NCI-H2029 treated with DMSO at 0.1 percent for 48 hours (cell line): ENCODE measurements around the gene SRRM3.
"Not testable (repeated sequence)": the region's sequence is repeated elsewhere in the genome, so short reads cannot be mapped to it uniquely, and the experiment has no call there.

Experiments
- DNase-seq: peaks from one replicate; lab custom pipeline; 2025; lab: John Stamatoyannopoulos, UW

Gene SRRM3

DNA sequence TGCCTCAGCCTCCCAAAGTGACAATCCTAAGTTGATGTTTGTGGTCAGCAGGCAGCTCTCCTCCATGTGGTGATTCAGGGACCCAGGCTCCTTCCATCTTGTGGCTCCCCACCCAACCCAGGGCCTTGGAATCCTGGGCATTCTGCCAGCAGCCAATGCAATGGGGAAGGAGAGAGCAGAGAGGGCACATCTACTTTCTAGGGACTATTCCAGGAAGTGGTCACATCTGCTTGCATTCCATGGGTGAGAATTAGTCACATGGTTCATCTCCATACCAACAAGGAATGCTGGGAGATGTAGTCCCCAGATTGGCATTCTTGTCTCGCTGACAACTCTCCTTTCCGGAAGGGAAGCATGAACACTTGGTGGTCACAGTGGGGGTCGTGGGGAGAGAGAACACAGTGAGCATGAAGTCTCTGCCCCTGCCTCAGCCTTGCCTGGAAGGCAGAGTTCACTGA is 9.9 kb upstream of the SRRM3 start:
- DNase-seq = no peak

DNA sequence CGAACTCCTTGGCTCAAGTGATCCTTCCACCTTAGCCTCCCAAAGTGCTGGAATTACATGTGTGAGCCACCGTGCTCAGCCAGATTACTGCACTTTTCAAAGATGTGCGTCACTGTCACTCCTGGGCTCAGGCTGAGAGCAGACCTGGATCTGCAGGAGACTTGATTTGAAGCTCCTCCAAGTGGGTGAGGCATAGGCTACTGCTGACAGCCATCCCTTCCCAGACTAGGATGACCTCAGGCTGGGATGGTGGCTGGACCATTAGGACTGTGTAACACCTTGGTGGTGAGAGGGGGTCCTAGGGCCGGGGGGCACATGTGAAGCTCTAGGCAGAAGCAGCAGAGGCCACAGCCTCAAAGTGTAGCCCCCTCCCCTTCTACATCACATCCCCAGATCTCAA is 8.2 kb upstream of the SRRM3 start:
- no peak for DNase-seq

DNA sequence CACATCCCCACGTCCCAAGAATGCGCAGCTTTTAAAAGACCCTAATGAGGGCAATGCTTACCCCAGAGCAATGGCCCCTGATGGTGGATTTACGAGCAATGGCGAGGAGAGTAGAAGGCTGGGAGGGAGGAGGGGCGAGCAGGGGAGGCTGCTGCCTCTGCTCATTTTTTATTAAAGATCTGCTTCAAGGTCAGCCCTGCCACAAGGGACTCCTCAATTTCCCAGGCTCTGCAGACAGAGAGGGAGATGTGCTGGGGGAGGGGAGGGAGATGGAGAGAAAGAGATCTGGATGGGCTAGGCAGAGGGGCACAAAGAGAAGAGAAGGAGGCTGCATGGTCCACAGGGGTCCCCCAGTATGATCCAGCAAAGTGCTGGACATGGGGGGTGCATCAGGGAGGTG is 7.8 kb upstream of the SRRM3 start:
- no peak for DNase-seq

DNA sequence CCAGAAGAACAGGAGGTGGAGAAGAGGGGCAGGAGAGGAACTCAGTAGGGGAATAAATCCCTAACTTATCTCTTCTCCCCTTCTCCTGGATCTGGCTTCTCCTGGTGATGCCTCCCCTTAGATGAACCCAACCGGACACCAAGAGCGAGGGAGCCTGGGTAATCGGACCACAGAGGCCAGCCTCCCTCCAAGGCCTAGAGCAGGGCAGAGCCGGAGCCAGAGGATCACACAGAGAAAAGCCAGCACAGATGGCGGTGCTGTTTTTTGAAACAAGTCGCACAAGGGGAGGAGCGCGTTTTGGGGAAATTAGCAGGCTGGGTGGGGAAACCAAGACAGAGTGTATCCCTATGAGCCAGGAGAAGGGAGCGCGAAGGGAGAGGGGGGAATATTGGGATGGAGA is 4.9 kb upstream of the SRRM3 start:
- no peak for DNase-seq

DNA sequence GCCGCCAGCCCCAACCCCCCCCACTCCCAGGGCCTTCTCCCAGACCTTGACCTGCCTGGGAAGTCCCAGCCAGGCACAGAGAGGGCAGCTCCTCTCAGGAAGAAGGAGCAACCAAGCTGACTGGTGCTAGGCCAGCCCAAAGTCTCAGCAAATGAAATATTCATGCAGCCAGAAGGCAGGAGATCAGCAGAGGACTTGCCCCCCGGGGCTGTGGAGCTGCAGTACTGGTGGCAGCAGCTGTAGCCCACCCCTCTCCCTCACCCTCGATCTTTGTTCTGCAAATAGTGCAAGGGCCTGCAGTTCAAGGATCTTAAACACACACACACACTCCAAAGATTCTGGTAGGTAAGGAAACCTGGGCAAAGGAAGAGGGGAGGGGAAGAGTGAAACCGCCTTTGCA is 3.5 kb upstream of the SRRM3 start:
- DNase-seq = no peak

DNA sequence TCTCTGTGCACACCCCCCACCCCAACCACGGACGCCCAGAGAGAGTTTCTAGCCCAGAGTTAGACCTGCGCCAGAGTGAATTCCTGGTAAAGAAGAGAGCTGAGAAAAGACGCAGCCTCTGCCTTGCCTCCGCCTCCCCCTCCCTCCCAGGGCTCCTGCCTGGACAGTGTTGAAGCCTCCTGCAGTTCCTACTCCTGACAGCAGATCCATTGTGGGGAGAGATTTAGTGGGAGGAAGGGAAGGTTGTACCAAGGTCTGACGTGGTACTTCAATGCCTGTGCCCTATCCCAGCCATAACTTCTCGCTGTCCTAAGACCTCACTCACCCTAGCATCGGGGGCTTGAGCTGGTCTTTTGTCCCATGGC is 952 bp downstream of the SRRM3 start:
- DNase-seq = no peak

DNA sequence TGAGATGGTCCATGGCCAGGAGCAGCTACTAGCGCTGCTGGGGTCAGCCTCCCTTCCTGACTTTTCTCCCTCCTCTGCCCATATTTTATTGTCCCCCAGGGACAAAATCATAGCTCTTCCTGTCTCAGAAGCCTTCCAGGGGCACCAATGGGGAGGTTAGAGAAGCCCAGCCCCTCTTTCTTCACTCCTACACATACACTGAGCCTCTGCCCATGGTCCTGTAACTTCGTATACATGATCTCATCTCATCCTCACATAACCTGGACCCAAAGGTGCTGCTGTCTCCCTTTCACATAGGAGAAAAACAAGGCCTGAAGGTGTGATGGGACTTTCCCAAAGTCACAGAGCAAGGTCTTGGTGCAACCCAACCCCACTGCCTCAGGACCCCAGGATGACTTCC is 2.5 kb downstream of the SRRM3 start:
- no peak for DNase-seq

DNA sequence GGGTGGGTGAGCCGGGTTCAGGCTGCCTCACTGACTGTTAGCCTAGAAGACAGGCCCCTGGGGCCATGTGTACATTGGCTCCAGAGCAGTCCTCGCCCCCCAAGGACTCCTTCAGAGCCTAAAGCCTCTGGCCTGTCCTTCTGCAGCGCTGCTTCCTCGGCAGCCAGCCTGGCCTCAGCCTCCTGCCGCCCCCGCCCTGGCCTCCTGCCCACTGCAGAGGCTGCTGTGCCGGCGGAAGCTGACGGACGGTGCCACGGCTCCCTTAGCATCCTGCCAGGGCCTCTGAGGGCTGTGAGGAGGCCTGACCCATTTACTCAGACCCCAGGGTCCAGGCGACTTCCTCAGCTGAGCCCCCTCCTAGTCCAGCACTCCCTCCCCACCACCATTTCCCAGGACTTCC is 4.9 kb downstream of the SRRM3 start:
- no peak for DNase-seq

DNA sequence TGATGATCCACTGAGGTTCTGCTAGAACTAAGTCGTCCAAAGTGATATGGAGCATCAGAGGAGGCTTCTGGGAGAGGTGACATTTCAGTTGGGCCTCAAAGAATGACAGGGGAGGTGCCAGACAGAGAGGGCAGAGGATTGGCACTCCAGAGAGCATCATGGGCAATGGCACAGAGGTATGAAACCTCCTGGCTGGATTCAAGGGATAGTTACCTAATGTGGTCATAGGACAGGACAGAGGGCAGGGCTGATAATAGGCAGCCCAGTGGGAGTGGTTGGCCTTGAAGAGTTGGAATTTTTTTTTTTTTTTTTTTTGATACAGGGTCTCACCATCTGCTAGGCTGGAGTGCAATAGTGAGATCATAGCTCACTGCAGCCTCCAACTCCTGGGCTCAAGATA is 7.6 kb downstream of the SRRM3 start:
- no peak for DNase-seq

DNA sequence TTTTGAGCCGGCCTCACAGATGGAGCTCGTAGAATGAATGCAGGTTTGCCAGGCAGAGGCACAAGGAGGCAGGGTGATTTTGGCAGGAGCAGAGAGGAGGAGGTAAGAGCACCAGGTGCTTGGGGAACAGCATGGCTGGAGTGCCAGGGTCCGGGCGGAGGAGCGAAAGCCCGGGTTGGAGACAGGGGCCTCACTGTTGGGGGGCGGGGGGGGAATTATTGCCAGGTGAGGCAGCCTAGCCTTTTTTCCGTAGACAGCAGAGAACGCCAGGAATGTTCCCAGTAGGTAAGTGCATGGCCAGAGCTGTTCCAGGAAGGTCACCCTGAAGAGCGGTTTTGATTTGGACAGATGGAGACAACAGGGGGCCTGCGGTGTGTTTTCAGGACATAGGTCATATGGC is 9.5 kb downstream of the SRRM3 start:
- DNase-seq = no peak

DNA sequence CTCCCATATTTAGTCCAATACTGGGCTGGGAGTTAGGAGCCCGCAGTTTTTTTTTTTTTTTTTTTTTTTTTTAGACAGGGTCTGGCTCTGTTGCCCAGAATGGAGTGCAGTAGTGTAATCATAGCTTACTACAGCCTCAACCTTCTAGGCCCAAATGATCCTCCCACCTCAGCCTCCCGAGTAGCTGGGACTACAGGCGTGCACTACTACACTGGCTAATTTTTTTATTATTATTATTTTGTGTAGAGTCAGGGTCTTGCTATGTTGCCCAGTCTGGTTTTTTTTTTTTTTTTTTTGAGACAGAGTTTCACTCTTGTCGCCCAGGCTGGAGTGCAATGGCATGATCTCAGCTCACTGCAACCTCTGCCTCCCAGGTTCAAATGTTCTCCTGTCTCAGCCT is 13.7 kb downstream of the SRRM3 start:
- DNase-seq = not testable (repeated sequence)

DNA sequence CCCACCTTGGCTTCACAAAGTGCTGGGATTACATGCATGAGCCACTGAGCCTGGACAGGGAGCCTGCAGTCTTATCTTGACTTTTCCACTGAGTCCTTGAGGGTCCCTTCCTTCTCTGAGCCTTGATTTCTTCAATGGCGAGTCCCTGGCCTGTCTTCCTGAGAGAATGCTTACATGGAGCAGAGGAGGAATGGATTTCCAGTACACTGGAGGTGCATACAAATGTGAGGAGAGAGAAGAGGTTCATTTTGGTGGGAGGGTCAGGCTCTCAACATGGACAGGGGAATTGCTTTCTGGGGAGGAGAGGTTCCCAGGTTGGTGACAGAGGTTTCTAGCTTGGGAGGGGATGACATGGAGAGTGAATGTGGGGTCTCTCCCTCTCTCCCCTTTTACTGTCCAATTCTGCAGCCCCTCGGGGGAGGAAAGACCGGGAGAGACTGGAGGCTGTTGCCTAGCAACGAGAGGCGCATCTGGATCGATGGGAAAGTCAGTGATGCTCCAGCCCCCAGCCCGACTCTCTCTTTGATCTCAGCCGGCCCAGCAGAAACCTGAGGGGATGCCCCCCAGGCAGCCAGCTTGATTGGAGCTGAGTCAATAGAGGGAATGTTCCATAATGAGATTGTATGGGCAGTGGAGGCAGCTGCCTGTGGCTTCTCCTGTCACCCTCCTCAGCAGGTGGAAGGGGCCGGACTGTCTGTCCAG is 14.8 kb downstream of the SRRM3 start:
- no peak for DNase-seq

DNA sequence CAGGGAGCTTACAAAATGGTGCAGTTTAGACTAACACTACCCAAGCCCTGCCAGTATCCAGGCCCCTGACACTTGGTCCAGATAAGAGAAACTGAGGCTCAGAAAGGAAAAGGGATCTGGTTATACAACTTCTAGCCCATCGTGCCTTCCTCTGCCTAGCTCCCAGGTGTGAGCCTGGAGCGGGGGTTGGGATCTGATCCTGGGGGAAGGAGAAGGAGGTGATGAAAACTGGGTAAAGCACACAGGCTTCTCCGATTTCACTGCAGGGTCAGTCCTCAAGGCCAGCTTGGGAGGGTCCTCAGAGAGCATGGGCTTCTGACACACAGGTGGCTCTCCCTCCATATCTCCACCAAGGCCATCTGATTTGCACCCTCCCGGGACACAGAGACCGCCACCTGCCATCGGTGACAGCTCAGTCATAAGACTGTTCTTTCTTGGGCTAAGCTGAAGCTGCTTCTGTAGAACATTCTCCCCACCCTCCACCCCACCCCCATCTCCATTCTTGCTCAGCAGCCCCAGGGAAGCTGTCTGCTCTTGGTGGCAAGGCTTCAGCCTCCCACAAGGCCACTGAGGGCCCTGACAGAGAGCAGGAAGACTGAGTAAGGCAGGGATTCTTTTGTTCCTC is 16.4 kb downstream of the SRRM3 start:
- no peak for DNase-seq

DNA sequence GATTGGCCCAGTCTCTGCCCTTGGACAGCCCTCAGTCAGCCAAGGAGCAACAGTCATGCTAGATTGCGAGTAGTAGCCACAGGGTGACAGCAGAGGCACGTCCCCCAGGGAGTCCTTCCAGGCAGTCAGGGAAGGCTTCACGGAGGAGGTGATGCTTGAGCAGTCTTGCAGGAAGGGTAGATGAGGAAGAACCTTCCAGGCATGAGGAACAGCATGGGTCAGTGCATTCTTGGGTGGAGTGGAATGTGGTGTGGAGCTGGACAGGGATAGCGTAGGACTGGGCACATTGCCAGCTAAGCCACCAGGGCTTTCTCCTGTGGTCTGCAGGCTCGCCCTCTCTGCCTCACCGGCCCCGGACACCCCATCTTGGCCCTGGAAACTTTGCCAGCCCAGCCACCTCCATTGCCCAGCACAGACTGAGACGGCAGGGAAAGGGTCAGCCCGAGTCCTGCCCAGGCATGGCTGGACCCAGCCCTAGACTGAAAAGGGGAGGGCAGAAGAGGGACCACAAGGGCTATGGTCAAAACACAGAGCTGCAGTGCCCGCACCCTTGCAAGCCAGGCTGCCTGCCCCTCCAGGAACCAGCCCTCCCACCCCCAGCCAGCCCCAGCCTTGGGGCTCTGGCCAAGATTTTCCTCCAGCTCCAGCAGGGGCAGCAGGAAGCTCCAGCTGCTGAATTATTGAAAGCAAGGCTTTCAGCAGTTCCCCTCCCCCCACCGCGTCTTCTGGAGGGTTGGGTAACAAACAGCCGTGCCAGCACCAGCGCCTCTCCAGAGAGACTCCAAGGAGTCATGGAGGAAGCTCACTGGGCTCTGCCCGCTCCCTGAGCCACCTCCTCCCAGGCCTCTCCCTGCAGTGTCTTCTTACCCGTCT is 18.7 kb downstream of the SRRM3 start:
- DNase-seq = no peak

DNA sequence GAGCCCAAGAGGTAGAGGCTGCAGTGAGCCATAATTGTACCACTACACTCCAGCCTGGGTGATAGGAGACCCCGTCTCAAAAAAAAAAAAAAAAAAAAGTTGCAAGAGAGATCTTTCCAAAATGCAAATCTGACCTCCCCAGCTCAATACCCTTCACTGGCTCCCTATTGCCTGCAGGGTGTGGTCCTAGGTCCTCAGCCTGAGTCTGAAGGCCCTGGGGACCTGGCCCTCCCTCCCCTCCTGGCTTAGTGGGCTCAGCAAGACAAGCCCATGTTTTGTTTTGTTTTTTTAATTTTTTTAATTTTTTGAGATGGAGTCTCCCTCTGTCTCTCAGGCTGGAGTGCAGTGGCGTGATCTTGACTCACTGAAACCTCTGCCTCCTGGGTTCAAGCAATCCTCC is 20.6 kb downstream of the SRRM3 start:
- DNase-seq = no peak

DNA sequence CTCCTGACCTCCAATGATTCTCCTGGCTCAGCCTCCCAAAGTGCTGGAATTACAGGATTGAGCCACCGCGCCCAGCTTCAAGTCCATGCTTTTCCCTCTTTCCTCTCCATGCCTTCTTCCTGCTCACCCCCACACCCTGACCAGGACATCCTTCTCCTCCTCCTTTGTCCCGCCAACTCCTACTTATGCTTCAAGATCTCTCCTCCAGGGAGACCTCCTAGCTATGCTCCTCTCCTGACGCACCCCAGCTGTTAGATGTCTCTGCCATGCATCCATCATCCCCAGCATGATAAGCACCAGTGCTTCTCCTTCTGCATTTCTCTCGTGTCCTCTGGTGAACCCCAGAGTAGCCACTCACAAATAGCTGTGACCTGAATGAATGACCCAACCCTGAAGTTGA is 21.1 kb downstream of the SRRM3 start:
- DNase-seq = no peak

DNA sequence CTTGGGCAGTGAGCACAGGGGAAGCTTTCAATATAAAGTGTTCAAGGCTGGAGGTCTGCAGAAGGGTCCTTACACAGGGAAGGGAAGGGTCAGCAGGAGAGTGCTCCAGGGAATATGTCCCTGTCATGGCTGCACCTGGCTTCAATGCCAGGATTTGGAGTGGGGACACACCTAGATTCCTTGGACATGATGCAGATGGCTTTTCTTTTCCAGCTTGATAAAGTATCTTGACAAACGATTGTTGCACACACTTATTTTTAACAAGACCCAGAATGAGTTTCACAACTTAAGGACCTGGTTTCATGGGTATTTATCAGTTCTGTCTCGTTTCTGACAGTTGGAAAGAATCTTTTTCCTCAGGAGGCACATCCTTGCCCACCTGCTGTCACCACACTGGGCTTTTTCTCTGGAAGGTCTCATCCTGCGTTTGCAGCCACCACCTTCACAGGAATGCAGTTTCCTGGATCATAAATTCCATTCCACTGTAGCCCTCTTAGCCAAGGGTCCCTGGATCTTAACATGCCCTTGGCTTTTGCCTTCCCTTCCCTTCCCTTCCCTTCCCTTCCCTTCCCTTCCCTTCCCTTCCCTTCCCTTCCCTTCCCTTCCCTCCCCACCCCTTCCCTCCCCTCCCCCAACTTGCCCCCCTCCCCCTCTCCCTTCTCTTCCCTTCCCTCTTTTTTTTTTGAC is 21.7 kb downstream of the SRRM3 start:
- DNase-seq = no peak

DNA sequence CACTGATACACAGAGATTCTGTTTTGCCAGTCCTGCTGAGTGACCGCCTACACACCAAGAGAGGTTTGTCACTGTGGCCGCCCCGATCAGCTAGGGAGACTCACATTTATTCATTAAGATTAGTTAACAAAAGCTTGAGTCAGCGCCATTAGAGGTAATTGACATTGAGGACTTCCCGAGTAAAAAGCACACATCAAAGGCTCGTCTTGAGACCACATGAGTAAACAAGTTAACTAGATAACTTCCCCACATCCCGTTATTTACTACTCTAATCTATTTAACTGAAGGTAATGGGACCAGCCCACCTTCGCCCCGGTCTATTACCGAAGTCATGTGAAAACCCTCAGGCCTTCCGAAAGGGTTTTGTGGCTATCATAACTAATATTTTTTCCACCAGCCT is 23.0 kb downstream of the SRRM3 start:
- DNase-seq = no peak

DNA sequence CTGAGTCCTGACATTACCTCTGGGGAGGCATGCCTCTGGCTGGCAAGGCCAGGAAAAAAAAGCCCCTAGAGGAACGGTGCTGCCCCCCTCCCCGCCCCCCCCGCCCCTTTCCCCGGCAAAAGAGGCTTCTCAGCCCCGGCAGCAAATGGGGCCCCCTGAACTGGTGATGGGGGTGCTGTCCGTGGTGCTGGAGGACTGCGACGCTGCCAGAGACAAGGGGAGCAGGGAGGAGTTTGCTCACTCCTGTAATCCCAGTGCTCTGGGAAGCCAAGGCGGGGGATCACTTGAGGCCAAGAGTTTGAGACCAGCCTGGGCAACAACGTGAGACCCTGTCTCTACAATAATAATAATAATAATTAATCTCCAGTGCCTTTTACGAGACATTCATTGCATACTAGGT is 23.7 kb downstream of the SRRM3 start:
- DNase-seq = no peak

DNA sequence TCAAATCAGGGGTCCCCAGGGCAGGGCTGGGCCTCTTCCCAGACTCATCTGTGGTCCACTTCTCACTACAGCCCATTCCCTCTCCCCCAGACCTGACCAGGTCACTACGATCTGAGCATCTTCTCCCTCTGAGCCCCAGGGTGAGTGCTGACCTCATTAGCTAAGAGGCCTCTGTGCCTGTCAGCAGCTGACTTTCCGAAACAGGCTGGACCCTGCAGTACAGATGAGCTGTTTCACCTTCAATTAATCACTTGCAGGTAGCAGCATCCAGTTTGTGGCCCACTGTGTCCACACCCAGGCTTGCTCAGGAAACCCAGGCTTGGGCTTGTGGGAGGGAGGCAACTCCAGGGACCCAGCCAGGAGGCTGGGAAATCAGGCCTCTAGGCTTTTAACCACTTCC is 24.3 kb downstream of the SRRM3 start:
- DNase-seq = no peak

DNA sequence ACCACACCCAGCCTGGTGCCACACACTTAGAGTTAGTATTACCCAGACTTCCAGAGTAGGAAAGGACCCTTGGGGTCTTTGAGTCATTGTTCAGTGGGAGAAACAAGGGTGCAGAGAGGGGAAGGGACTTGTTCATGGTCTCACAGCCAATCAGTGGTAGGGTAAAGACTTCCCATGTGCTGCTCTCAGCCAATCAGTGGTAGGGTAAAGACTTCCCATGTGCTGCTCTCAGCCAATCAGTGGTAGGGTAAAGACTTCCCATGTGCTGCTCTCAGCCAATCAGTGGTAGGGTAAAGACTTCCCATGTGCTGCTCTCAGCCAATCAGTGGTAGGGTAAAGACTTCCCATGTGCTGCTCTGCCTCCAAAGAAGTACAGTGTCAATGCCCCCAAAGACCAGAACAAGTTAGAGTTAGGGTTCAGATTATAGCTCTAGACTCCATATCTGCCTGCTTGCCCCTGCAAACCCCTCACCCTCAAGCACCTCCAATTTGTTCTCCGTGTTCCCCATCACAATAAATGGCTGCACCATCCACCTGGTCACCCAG is 25.3 kb downstream of the SRRM3 start:
- not testable (repeated sequence) for DNase-seq

DNA sequence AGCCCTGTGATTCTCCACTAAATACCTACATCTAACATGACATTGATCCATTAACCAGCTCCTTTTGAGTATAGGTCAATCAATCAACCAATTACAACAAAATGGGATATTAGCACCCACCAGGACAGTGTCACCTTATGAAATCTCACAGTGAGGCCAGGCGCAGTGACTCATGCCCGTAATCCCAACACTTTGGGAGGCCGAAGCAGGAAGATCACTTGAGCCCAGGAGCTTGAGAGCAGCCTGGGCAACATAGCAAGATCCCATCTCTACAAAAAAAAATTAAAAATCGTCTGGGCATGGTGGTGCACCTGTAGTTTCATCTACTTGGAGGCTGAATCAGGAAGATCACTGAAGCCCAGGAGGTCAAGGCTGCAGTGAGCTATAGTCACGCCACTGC is 28.5 kb downstream of the SRRM3 start:
- DNase-seq = no peak
